HUES6 (cell line): Measurements from ENCODE around the gene GABARAPL1.
"Not testable (repeated sequence)": the region's sequence is repeated elsewhere in the genome, so short reads cannot be mapped to it uniquely, and the experiment has no call there.

Source experiments
- H3K27ac ChIP-seq: 2 replicates; pipeline ENCODE4 v1.7.0; 2013; ENCODE audit warnings: low read depth, mild to moderate bottlenecking, low read length, inconsistent platforms
- H3K27me3 ChIP-seq: 2 replicates; pipeline ENCODE4 v1.6.1; 2013; ENCODE audit warnings: low read length; ENCODE audit not compliant: control insufficient read depth, insufficient read depth
- H3K36me3 ChIP-seq: 2 replicates; pipeline ENCODE4 v1.6.1; 2013; ENCODE audit warnings: low read length; ENCODE audit not compliant: control insufficient read depth, insufficient read depth
- H3K4me1 ChIP-seq: 2 replicates; pipeline ENCODE4 v1.6.1; 2013; ENCODE audit warnings: low read length; ENCODE audit not compliant: control insufficient read depth, insufficient read depth
- H3K4me3 ChIP-seq: 2 replicates; pipeline ENCODE4 v1.5.1; 2013; ENCODE audit warnings: low read depth, low read length
- H3K9ac ChIP-seq: one replicate; pipeline ENCODE4 v1.6.1; 2013; ENCODE audit warnings: mild to moderate bottlenecking, low read length
- H3K9me3 ChIP-seq: 2 replicates; pipeline ENCODE4 v1.6.1; 2013; ENCODE audit warnings: low read depth, low read length; ENCODE audit not compliant: control insufficient read depth, insufficient read depth

Gene GABARAPL1

GRCh38 chr12:10204495-10204894 is 8.2 kb upstream of the GABARAPL1 start:
- H3K36me3 ChIP-seq, H3K4me3 ChIP-seq, H3K27ac ChIP-seq, H3K9me3 ChIP-seq, H3K27me3 ChIP-seq, H3K9ac ChIP-seq: not testable (repeated sequence)
- peaks cover 14% of the 10 kb centered on the region for H3K4me1 ChIP-seq

- H3K9me3 ChIP-seq, result no peaks in the 10 kb centered on the region
- H3K4me1 ChIP-seq, result peaks cover 14% of the 10 kb centered on the region
- no peak overlapping the region for H3K4me3 ChIP-seq
- no peak overlapping the region for H3K27ac ChIP-seq
- H3K9ac ChIP-seq, result no peak overlapping the region
- no peaks in the 10 kb centered on the region for H3K36me3 ChIP-seq
- no peaks in the 10 kb centered on the region for H3K27me3 ChIP-seq
Observed at GRCh38 chr12:10205220-10205807, 7.4 kb upstream of the GABARAPL1 start.

DNA sequence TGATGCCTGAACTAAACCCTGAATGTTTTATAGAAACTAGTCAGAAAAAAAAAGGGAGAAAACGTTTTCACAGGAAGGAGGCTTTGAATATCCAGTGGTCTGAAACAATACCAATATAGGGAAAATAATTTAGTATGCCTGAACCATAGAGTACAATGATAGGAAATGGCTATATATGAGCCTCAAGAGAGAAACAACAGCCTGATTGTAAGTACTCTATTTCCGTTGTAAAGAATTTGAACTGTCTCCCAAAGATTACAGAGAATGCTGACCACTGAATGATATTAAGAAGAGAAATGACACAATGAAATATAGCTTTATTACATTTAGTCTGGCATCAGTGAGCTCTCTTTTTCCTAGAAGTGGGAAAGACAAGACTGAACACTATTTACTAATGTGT is 5.5 kb upstream of the GABARAPL1 start:
- peaks cover 16% of the 10 kb centered on the region for H3K4me1 ChIP-seq
- no peaks in the 10 kb centered on the region for H3K9me3 ChIP-seq
- H3K4me3 ChIP-seq, result no peak overlapping the region
- H3K9ac ChIP-seq, result no peak overlapping the region
- H3K36me3 ChIP-seq, result no peaks in the 10 kb centered on the region
- no peaks in the 10 kb centered on the region for H3K27me3 ChIP-seq
- H3K27ac ChIP-seq, result no peak overlapping the region

DNA sequence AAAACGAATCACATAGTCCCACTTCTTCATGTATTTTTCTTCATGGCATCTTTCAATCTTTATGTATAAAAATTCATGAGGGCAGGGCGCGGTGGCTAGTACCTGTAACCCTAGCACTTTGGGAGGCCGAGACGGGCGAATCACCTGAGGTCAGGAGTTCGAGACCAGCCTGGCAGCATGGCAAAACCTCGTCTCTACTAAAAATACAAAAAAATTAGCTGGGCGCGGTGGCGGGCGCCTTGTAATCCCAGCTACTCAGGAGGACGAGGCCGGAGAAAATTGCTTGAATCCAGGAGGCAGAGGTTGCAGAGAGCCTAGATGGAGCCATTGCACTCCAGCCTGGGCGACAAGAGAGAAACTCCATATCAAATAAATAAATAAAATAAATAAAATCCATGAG is 2.5 kb upstream of the GABARAPL1 start:
- Histone ChIP-seq H3K4me1 (peaks cover 15% of the 10 kb centered on the region), H3K9ac (no peak overlapping the region), H3K27ac (no peak overlapping the region), H3K4me3 (no peak overlapping the region), H3K36me3 (no peaks in the 10 kb centered on the region), H3K27me3 (no peaks in the 10 kb centered on the region), H3K9me3 (no peaks in the 10 kb centered on the region)

GRCh38 chr12:10211101-10211939 is 1.4 kb upstream of the GABARAPL1 start:
- no peaks in the 10 kb centered on the region for H3K27me3 ChIP-seq
- H3K4me3 ChIP-seq, result no peak overlapping the region
- no peaks in the 10 kb centered on the region for H3K9me3 ChIP-seq
- H3K9ac ChIP-seq, result no peak overlapping the region
- no peak overlapping the region; the same call in 1 of the 2 replicates for H3K27ac ChIP-seq
- H3K4me1 ChIP-seq, result peaks cover 12% of the 10 kb centered on the region
- H3K36me3 ChIP-seq, result no peaks in the 10 kb centered on the region

GRCh38 chr12:10211940-10212738 is 538 bp upstream of the GABARAPL1 start:
- no peaks in the 10 kb centered on the region for H3K9me3 ChIP-seq
- peaks cover 12% of the 10 kb centered on the region for H3K4me1 ChIP-seq
- H3K27ac ChIP-seq, result peak overlapping the region; percentile 96
- H3K4me3 ChIP-seq, result peak overlapping the region; percentile 84
- no peaks in the 10 kb centered on the region; the same call in 1 of the 2 replicates for H3K36me3 ChIP-seq
- H3K9ac ChIP-seq, result peak overlapping the region; percentile 92
- no peaks in the 10 kb centered on the region for H3K27me3 ChIP-seq

DNA sequence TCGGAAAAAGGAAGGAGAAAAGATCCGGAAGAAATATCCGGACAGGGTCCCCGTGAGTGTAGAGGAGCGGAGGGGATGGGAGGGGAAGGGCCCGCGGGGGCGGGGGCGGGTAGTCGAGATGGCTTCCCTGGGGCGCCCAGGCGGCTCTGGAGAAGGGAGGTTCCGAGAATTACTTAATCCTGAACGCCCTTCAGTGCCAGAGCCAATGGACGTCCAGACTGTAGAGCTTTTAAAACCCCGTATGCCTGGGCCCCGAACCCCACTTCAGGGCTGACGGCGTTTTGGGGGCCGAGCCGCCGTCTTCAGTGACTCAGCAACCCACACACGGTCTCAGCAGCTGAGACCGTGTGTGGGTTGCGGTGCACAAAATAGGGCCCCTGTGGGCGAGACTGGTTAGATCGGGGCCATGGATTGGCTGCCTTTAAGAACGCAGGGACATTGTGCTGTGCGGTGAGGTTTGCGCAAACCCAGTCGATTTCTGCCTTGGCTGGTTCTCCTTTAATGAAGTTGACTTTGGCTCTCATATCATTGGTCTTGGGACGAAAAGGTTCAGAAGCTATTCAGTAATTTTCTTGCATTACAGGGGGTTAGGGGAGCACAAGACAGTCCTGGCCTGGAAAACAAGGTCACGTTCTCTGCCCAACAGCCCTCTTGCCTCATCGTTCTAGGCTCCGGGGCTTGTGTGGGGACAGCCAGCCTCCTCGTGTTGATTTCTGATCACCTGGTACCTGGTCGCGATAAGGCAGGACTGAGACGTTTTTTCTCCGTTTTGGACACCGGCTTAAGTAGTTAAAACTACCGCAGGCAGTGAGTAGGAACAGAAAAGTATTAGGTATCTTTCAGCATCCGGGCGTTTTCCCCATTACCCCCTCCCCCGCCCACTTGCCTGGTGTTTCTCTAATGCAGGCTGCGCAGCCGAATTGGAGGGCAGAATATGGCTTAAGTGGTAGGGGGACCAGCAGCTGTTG is 775 bp downstream of the GABARAPL1 start:
- H3K9ac ChIP-seq, result peak overlapping the region; percentile 92
- peak overlapping the region; percentile 96 for H3K27ac ChIP-seq
- H3K4me1 ChIP-seq, result peaks cover 12% of the 10 kb centered on the region
- peak overlapping the region; percentile 84 for H3K4me3 ChIP-seq
- peaks cover 7% of the 10 kb centered on the region for H3K36me3 ChIP-seq
- H3K27me3 ChIP-seq, result no peaks in the 10 kb centered on the region
- H3K9me3 ChIP-seq, result no peaks in the 10 kb centered on the region

GRCh38 chr12:10214136-10214894 is 1.6 kb downstream of the GABARAPL1 start:
- H3K9me3 ChIP-seq, result no peaks in the 10 kb centered on the region
- H3K27ac ChIP-seq, result peak overlapping the region; percentile 96; the same call in 1 of the 2 replicates
- no peaks in the 10 kb centered on the region for H3K27me3 ChIP-seq
- H3K4me3 ChIP-seq, result peak overlapping the region; percentile 84
- H3K36me3 ChIP-seq, result peaks cover 13% of the 10 kb centered on the region
- H3K4me1 ChIP-seq, result peaks cover 12% of the 10 kb centered on the region
- H3K9ac ChIP-seq, result peak overlapping the region; percentile 92

DNA sequence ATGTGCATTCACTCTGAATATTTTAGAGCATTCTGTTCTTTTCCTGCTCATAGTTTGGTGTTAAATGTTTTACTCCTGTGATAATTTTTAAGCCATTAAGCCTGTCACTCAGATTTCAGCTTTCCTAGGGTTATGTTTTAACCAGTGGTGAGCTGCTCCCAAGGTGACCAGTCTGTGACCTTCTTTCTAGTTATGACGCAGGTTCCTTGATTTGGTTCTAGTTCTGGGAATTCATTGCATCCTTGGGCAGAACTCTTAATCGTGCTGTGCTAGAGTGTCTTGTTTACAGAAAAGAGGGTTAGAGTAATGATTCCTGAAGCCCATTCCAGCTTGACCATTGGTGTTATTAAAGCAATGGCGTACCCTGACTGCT is 2.2 kb downstream of the GABARAPL1 start:
- Histone ChIP-seq H3K4me3 (peak overlapping the region; percentile 84), H3K27ac (no peak overlapping the region), H3K27me3 (no peaks in the 10 kb centered on the region), H3K9ac (peak overlapping the region; percentile 4), H3K36me3 (peaks cover 18% of the 10 kb centered on the region), H3K9me3 (no peaks in the 10 kb centered on the region), H3K4me1 (peaks cover 12% of the 10 kb centered on the region)

GRCh38 chr12:10215436-10215835 is 2.8 kb downstream of the GABARAPL1 start:
- Histone ChIP-seq H3K9me3 (no peaks in the 10 kb centered on the region), H3K36me3 (peaks cover 24% of the 10 kb centered on the region), H3K4me1 (peaks cover 12% of the 10 kb centered on the region), H3K4me3 (peak overlapping the region; percentile 84), H3K27ac (no peak overlapping the region), H3K9ac (peak overlapping the region; percentile 4), H3K27me3 (no peaks in the 10 kb centered on the region)
